Fibroblast of skin of abdomen (primary cell): ENCODE measurements around the gene PREPL.
"Not testable (repeated sequence)": the region's sequence is repeated elsewhere in the genome, so short reads cannot be mapped to it uniquely, and the experiment has no call there.

Experiments
- DNase-seq: peaks from one replicate; pipeline ENCODE4 v3.0.0-alpha.2; 2013

The PREPL gene

DNA sequence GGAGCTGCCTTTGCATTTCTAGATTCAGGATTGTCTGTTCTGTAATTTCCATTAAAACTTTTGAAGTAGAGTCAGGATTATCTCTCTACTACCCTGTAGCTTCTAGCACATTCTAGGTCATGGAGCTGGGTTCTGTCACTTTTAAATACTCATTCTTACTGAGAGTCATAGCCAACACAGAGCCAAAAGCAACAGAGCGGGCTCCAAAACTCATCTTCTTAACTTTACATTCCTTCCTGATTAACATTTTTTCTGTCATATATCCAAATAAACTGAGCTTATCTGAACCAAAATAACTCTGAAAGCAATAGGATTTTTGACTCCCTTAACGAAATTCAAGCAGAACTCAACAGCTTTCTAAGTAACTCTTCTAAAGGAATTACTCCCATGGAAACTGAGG lies 12.9 kb downstream of the PREPL start:
- peak; percentile 46 for DNase-seq

DNA sequence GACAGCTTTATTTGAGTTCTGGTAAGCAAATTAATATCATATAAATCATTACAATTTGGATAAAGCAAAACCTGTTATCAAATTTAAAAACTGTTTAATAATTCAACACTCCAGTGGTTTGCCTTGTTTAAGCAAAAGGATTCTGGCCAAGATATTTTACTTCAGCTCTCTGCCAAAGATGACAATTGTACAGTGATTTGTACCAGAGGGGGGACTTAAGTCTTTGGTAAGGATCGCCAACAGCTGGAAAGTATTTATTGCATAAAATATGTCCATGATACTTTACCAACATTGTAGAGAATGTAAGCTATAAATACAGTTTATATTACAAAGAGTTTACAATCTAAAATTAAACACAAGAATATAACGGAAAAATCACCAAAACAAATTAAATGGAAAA lies 13.8 kb downstream of the PREPL start:
- DNase-seq = no peak

DNA sequence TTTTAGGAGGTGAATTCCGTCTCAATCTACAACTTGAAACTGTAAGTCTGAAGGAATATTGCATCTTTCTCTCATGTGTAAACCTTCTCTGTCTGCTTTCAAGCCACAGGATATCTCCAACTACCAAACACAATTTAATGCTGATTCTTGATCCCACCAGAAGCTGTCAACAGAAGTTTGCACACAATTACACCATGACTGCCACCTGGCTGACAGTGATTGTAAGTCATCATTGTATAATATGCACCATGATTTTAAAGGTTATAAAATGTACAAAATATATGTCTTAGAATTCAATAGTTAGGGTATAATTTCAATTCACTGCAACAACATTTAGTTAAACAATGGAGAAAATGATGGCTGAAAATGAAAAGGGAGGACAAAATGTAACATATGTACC lies 18.4 kb downstream of the PREPL start:
- DNase-seq = no peak

DNA sequence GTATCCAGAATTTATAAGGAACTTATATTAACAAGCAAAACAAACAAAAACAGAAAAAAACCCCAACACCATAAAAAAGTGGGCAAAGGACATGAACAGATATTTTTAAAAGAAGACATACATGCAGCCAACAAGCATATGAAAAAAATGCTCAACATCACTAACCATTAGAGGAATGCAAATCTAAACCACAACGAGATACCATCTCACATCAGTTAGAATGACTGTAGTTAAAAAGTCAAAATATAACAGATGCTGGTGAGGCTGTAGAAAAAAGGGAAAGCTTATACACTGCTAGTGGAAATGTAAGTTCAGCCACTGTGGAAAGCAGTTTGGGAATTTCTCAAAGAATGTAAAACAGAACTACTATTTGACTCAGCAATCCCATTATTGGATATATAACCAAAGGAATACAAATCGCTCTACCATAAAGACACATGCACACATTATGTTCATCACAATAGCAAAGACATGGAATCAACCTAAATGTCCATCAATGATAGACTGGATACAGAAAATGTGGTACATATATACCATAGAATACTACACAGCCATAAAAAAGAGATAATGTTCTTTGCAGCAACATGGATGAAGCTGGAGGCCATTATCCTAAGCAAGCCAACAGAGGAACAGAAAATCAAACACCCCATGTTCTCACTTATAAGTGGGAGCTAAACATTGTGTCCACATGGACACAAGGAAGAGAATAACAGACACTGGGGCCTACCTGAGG lies 25.3 kb downstream of the PREPL start:
- DNase-seq = peak; percentile 16

DNA sequence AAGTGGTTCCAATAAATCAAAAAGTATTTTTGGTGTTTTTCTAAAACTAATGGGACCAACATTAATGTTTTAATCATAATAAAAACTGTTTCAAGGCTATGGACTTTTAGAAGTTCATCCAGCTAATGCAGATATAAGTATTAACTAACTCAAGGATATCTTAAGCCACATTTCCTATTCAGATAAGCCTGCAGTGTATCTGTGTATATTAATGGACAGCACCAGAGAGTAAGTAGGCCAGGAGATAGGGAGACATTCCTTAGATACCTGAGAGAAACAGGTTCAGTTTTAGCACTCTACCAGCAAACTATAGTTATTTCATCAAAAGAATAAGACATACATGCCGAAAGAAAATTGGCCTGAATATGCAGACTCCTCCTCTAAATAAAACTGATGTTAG lies 27.3 kb downstream of the PREPL start:
- DNase-seq = no peak

DNA sequence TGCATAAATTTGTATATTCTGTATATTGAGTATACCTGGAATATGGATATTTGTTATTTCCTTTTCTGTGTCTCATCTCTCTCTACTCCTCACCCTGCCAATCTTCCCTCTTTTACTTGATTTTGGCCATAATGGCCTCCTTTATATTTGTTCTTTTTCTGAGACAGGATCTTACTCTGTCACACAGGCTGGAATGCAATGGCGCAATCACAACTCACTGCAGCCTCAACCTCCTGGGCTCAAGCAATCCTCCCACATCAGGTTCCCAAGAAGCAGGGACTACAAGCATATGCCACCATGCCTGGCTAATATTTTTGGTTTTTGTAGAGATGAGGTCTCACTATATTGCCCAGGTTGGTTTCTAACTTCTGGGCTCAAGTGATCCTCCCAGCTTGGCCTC lies 30.5 kb downstream of the PREPL start:
- peak; percentile 11 for DNase-seq

DNA sequence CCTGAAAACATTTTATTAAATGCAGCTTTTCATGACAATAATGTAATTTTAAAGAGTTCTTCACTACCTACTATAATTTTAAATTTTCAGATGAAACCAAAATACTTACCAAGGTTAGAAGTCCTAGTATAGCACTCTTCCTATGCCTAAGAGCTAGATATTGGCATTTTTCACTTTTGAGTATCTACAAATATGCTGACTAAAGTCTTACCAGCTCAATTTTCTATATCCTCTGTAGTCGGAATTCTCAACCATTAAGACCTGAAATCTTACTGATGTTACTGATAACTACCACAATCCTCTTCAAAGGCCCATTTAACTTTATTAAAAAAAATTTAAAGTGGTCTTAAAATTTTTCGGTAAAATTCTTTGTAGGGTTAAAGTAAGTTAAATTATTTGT lies 32.0 kb downstream of the PREPL start:
- no peak for DNase-seq

DNA sequence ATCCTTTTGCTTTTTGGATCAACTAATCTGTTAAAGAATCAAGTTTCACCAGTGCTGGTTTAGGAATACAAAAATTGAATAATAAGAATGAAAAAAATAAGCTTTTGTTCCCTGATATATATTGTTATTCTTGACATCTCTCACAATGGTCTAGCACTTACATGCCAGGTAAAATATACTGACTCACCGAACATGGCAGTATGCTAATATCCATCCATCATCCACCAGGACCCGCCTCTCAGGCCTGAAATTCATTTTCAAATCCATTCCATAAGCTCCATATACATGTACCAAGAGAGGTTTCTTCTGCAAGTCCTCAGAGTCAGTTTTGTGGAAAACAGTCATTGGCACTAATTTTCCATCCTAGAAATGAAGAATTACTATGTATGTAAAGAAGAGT lies 32.5 kb downstream of the PREPL start:
- DNase-seq = no peak

DNA sequence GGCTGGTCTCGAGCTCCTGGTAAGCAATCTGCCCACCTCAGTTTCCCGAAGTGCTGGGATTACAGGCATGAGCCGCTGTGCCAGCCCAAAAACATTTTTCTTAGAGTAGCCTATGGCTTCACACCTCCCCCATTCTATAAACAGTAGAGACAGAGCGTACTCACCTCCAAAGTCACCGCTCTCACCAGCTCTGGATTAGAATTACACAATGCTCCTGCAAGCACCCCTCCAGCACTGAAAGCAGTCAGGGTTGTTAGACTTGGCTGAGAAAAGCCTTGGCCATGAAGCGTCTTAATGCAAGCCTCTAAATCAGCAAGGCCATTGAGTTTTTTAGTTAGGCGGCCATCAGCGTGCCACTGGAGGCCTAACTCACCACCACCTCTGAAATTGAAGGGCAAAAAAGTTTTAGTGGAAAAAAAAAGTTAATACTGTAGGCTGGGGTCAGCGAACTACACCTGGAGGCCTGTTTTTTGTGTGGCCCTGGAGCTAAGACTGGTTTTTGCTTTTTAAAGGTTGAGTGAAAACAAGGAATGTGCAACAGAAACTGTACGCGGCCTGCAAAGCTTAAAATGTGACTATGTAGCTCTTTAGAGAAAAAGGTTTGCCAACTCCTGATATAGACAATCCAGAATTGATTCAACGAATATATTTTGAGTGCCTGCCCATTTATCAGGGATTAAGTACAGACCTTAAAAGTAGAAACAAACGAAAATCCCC lies 34.6 kb downstream of the PREPL start:
- no peak for DNase-seq

DNA sequence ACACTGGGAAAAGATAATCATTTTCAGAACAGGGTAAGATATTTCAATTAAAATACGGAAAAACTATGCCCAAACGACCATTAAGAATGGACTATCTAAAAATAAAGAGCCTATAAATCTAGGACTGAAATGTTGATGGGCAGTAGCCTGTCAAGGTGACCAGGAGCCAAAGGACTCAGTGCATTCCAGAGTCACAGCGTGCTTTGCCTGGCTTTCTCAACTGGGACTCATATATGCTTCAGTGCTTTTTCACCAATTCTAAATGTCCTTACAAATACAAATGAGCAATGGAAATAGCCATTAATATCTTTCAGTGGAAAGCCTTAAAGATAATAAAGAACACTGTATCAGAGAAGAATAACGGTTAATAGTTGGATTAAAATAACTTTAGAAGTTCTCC lies 35.4 kb downstream of the PREPL start:
- DNase-seq = no peak

DNA sequence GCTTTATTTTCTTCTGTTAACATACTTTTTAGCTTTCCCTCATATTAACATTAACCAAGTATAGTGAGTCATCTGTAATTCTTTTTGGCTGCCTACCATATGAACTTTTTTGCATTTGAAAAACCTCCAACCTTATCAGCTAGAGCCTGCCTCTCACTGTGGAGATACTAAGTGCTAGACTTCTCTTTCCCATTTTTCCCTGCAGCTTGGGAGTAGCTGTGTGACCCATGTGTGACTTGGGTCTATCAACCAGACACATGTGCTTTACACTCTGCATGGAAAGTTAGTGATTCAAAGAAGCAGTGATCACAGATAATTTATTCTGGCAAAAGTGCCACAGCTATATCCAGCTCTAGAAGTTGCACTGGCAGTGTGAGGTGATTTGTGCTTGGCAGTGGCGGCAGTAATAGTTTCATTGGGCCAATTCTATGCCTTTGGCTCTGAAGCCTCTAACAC lies 36.3 kb downstream of the PREPL start:
- peak; percentile 41 for DNase-seq

DNA sequence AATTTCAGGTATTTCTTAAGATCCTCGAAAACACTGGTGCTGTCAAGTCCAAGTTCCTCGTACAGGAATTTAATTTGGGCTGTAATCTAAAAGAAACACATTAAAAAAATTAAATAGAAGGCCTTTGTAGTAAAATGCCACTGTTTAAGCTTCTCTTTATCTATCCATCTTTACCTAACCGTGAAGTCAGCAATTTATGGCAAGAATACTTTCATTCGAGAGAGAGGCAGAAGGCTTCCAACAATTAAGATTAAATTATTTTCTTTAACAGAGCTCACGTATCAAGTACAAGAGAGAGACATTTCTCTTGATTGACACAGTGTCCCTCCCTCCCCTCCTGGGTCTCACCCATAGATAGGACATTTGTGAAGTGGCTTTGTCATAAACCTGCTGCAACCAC lies 39.9 kb downstream of the PREPL start:
- DNase-seq = no peak

DNA sequence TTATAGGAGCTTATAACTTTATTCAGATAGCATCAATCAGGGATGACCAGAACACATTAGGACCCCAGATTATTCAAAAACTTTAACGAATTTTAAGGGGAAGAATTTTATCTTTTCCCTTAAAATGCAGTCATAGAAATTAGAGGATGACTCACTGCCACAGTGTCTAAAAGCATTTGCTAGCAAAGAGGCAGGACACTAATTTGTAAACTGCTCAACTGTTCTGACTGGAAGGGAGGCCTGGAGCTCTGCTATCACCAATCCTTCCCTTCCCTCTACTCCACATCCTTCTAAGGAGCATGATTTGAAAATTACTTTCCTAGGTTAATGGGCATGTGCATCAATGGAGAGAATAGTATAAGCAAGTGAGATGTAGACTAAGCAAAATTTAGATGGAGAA lies 40.5 kb downstream of the PREPL start:
- DNase-seq = no peak

DNA sequence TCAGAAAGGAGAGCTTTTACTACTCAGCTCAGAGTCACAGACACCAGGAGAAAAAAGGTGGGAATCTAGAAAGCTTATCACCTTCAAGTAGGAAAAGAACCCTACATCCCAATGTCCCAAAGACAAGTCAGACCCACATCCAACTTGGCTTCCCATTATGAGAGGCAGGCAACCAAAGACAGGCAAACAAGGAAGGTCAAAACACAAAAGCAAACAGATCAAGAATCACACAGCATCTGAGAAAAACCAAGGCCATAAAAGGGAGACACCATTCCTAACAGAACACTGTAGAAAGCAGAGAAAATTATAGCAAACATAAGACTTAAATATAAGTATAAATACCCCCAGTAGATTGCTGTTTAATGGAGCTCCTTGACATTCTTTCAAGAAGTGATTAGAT lies 45.3 kb downstream of the PREPL start:
- DNase-seq = no peak

DNA sequence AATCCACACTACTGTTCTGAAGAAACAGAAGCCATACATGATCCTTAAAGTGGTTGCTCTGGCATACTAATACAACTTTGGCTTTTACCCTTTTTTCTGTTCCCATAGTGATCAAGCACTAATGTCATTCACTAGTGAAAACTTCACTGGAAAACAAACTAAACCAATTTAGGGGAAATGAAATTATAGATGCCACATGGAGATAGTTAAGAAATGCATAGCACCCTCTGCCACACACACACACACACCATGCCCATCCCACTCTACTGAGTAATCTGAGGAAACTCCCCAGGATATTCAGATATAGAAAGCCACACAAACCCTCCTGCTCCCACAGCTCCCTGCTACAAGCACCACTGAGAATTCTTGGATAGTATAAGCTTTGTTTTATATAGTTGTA lies 46.9 kb downstream of the PREPL start:
- DNase-seq = no peak

DNA sequence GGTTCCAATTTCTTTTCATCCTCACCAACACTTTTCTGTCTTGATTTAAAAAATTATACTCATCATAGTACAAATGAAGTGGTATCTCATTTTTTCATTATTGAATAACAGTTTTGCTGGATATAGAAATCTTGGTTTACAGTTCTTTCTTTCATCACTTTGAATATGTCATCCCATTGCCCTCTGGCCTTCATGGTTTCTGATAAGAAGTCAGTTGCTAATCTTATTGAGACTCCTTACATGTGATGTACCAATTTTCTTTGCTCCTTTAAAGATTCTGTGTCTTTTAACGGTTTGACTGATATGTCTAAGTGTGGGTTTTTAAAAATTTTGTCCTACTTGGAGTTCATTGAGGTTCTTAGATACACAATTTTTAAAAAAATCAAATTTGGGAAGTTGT lies 51.0 kb downstream of the PREPL start:
- no peak for DNase-seq

DNA sequence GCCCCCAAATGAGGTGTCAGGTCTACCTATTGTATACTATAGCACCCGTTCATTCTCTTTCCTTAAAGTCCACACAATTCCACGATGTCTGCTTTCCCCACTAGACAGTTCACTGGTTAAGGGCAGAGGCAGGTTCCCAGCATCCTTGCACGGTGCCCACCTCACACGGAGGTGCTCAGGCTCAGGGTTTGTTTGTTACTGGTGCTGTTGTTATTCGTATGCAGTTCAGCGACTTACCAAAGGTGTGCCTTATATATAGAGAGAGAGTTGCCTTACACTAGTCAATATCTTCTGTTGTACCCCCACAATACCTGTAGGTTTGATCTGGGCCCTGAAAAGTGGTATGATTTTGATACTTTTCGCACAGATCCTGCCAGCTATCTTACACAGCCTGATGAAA lies 55.4 kb downstream of the PREPL start:
- no peak for DNase-seq

DNA sequence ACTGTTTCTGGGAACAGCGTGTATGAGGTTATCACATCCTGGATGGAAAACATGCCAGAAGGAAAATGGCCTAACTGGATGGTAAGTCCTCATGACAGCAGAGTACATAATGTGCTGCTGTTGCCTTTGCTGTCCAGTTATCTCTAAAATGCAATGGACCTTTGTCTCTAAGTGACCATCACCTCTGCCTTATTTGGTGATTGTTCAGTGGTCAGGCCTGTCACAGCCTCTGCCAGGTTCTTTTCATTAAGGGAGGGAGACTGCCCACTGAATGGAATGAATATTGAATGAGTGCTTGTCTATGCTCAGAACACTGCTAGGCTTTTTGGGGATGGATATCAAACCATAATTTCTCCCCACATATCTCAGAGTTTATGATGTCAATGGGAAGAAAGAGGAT lies 57.0 kb downstream of the PREPL start:
- DNase-seq = no peak

DNA sequence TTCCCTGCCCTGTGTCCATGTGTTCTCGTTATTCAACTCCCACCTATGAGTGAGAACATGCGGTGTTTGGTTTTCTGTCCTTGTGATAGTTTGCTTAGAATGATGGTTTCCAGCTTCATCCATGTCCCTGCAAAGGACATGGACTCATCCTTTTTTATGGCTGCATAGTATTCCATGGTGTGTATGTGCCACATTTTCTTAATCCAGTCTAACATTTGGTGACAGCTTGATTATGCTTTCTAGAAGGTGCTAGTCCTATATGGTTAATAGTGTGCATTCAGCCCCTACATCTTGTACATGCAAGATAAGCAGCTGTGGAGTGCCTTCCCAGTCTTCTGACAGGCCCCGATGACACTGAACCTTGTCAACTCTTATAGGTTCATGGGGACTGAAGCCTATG lies 57.5 kb downstream of the PREPL start:
- not testable (repeated sequence) for DNase-seq

DNA sequence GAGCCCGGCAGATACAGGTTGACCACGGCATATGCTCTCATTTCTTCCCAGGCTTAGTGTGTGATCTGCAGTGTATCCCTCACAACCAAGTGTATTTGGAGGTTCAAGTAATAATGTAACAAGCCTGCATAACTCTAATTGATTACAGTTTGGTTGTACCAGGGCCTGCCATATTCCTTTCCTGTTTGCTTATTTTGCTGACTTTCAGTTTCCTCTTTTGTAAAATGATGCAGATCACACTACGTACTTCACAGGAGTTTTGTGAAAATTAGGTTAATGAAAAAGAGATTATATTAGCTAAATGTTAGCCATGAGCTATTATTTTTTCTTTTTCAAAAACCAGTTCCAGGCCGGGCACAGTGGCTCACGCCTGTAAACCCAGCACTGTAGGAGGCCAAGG lies 60.2 kb downstream of the PREPL start:
- DNase-seq = no peak

DNA sequence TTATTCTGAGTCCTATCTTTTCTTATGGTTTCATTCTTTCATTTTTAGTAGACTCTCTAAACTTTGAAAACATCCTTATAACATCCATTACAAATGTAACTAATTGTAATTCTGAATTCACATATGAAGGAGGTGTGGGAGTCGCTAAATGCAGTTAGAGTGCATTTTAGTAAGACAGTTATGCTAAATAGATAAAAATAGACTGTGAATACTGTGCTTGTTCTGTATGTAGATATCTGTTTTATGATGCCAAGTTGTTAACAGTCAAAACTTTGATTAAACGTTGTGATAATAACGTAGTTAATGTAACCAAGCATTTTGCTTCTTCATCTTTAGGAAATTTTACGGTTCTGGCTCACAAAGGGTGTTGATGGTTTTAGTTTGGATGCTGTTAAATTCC lies 61.7 kb downstream of the PREPL start:
- no peak for DNase-seq

DNA sequence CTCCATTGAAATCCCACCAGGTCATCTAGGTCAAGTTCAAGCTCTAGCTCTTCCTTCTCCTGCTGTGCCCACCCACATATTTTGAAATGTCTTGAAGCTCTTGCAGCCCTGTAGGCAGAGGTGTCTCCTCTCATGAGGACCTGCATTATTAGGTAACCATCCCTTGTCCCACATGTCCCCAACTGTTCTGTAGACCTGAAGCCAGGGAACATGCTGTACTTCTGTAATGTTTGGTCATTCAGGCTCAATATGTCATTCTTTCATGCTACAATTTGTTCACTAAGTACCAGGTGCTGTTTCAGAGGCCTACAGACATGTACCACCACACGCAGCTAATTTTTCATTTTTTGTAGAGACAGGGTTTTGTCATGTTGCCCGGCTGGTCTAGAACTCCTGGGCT lies 63.9 kb downstream of the PREPL start:
- no peak for DNase-seq

DNA sequence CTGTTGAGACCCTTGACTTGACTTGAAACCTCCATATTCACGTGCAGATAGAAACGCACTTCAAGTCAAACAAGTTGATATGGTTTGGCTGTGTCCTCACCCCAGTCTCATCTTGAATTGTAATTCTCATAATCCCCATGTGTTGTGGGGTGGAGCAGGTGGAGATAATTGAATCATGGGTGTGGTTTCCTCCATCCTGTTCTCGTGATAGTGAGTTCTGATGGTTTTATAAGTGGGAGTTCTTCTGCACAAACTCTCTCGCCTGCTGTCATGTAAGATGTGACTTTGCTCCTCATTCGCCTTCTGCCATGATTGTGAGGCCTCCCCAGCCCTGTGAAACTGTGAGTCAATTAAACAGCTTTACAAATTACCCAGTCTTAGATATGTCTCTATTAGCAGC lies 64.6 kb downstream of the PREPL start:
- no peak for DNase-seq

DNA sequence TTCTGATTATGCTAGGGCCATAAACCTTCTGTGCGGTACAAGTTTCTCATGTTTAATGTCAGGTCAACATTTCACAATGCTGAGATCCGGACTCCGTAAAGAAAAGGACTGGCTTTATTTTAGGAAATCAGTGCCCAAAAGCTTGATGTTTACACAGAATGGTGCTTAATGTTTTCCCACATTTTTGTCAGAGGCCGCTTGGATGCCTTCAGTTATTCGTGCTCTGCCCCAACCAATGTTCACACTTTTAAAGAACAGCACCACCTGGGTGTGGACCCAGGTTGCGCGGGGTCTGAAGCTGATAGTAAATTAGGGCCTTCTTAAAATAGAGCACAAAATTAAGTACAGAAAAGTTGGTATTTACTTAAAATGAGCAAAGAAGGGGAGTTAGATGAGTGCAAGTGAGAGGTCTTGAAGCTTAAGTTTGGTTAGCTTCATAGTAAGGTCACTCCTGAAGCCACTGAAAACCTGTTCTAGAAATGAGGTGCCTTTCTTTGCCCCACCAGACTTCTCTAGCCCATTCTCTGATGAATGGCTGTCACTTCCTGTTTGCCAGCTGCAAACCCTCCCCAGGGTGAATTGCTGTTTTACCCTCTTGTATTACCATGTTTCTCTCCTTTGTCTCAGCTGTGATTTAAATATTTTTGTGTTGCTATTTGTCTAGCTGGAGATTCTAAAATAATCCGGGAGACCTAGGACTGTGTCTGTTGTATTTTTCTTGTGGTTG lies 65.5 kb downstream of the PREPL start:
- no peak for DNase-seq
